Stimulated activated CD8-positive, alpha-beta memory T cell treated with anti-CD3 and anti-CD28 coated beads, Interleukin-4, amount 100 ng/mL, for 4 hours (primary cell): ENCODE data around the gene EBNA1BP2.
A peak's percentile ranks its signal among the peaks of the same experiment; 100 is the strongest.
"Not testable (repeated sequence)": the region's sequence is repeated elsewhere in the genome, so short reads cannot be mapped to it uniquely, and the experiment has no call there.

Source experiments
- DNase-seq, 2 donors: peaks; one replicate each; pipeline ENCODE4 v3.0.0-alpha.2; 2020; ENCODE audit warnings: low read depth in 2 of 2, low spot score in 1 of 2

The EBNA1BP2 gene

DNA sequence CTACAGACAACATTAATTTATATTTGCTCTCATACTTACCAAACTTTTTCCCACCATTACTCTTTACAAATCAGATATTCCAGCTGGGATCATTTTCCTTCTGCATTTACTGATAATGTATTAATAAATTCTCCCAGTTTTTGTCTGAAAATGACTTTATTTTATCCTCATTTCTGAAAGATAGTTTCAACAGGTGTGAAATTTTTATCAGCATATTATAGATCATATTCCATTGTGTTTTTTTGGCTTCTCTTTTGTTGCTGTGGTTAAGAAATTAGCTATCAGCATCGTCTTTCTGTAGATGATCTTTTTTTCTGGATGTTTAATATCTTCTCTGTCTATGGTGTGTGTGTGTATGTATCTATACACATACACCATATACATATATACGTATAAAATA, 2.8 kb upstream of the EBNA1BP2 start:
- no peak for DNase-seq

DNA sequence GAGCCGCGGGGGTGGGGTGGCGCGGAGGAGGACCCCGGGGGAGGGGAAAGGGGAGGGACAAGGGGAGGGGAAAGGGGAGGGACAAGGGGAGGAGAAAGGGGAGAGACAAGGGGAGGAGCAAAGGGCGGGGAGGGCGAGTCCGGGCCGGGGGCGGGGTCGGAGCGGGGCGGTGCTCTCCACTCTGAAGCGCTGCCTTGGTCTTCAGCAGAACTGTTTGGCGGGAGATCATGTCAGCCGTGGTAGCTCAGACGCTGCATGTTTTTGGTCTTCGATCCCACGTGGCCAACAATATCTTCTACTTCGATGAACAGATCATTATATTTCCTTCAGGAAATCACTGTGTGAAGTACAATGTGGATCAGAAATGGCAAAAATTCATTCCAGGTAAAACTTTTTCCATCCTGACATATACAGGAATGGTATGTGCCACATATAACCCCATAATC, 460 bp upstream of the EBNA1BP2 start:
- DNase-seq, result peak; percentile 72 to 73

- DNase-seq, result no peak
Observed at GRCh38 chr1:43171312-43171875, 696 bp downstream of the EBNA1BP2 start.

DNA sequence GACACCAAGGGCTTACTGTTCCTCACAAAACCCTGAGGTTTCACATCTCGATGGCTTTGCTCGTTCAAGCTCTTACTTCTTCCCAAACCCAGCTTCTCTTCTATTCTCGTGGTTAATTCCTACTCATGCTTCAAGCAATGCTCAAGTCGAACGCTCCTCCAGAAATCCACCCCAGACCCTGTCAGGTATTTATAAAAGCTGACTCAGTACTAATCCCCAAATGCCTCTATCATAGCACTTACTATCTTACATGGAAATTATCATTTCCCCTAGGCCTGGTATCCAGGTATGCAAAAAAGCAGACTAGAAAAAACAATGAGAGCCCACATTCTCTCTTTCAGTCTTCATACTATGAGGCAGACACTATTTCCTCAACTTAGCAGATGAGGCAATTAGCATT, 6.3 kb downstream of the EBNA1BP2 start:
- DNase-seq, result no peak

GRCh38 chr1:43165162-43165561, 6.9 kb downstream of the EBNA1BP2 start:
- no peak for DNase-seq

GRCh38 chr1:43156026-43156425, 16.1 kb downstream of the EBNA1BP2 start:
- no peak for DNase-seq

DNA sequence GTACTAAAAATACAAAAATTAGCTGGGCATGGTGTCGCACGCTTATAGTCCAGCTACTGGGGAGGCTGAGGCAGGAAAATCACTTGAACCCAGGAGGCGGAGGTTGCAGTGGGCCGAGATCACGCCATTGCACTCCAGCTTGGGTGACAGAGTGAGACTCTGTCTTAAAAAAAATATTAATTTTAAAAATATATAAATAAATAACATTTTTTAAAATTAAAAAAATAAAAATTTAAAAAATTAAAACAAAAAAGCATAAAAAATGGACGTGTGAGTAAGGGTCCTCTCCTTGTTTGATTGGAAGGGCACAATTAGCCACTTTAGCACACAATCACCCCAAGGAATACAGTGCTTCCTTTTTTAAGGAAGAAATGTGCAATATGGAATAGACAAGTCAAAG, 18.6 kb downstream of the EBNA1BP2 start:
- DNase-seq, result no peak

GRCh38 chr1:43152866-43153265, 19.2 kb downstream of the EBNA1BP2 start:
- DNase-seq, result no peak

- no peak for DNase-seq
Observed at GRCh38 chr1:43149889-43150288, 22.2 kb downstream of the EBNA1BP2 start.

DNA sequence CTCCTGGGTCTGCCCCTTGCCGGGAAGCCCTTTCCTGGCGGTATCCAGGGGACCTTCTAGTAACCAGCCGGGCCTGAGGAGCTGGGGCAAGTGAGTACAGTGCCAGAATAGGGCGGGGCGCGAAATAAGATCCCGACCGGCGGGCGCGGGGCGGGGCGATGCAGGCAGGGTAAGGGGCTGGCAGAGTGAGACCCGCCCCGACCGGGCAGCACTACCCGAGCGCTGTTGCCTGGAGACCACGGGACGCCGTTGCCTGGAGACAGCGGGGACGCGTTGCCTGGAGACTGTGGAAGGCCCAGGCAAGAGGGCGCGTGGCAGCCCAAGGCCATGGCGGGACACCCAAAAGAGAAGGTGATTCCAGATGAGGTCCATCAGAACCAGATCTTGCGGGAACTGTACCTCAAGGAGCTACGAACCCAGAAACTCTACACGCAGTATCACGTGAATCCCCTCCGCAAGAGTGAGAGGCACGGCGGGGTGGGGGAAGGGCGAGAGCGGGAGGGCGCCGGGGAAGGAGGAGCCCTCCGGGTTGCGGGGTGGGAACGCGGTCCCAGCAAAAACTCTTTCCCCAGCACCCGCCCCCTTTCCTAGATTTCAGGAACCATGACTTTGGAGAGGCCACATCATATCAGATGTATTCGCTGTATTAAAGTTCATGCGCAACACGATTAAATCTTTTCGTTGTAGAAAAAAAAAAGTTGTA, 24.3 kb downstream of the EBNA1BP2 start:
- DNase-seq, result no peak

DNA sequence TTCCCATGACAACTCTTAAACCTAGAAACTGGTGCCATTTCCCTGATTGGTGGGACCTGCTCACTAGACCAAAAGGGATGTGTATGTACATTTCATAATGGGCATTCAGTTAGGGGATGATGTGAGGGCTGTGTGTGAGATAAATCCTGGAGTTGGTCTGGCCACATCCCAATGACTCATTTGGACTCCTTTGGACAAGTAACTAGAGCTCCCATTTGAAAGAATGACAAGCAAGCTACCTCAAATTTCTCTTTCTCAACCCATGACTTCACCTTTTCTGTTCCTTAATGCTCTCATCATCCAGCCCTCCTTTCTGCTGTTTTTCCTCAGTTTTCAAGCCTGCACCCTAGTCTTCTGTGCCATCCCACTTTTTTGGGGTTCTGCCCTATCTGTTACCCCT, 27.9 kb downstream of the EBNA1BP2 start:
- DNase-seq, result no peak

DNA sequence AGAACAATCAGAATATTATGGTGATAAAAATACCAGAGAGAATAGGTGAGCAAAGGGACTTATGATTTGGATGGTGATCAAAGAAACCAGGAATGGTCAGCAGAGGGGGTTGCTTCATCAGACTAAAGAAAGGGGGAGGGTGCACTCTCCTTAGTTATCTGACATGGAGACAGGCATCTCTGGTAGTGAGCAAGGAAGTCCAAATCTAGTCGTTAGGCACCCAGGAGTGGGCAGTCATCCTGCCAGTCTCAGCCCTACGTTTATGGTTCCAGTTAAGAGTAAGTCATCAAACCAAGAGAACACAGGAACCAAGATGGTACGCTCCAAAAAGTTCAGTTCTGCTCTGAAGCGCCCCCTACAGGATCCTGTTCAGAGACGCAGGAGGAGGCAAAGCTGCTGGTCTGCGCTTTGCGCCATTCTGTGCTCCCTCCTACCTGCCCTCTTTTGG, 28.6 kb downstream of the EBNA1BP2 start:
- DNase-seq, result no peak

GRCh38 chr1:43140583-43140982, 31.5 kb downstream of the EBNA1BP2 start:
- no peak for DNase-seq

DNA sequence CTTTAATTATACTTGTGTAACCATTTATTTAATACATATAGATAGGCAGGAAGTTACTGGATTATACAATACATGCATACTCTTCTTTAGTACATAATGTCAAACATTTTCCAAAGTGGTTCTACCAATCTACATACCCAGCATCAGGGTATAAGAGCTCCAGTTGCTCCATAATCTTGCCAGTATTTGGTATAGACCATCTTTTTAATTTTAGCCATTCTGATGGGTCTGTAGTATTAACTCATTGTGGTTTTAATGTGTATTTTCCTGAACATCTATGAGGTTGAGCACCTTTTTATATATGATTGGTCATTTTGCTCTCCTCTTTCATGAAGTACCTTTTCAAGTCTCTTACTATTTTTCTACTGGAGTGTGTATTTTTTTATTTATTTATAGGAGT, 32.1 kb downstream of the EBNA1BP2 start:
- DNase-seq, result no peak

- not testable (repeated sequence) for DNase-seq
Observed at GRCh38 chr1:43139295-43139694, 32.8 kb downstream of the EBNA1BP2 start.

- DNase-seq, result no peak
Observed at GRCh38 chr1:43137445-43138052, 34.5 kb downstream of the EBNA1BP2 start.

DNA sequence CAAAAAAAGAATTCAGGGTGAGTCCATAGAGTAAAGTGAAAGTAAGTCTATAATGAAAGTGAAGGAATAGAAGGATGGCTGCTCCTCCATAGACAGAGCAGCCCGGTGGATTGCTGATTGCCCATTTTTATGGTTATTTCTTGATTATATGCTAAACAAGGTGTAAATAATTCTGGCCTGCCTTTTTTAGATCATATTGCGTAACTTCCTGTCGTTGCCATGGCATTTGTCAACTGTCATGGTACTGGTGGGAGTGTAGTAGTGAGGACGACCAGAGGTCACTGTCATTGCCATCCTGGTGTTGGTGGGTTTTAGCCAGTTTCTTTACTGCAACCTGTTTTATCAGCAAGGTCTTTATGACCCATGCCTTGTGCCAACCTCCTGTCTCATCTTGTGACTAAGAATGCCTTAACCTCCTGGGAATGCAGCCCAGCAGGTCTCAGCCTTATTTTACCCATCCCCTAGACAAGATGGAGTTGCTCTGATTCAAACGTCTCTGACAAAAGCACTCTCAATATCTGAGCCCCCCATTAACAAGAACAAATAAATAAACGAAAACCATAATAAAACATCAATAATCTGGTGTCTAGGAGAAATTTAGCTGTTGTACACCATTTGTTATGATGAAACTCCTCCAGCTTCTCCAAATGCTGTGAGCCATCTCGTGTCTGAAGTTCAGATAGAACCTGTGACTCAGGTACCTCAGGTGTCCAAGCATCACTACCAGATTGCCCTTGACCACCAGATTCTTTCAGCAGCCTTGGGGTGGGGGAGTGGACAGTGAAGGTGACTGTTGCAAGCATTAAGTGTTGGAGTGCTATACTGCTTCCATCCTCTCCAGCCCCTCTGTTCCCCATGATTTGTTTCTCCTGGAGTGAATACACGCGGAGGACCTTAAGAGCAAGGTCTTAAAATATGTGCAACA, 36.0 kb downstream of the EBNA1BP2 start:
- DNase-seq, result no peak

GRCh38 chr1:43134640-43135039, 37.5 kb downstream of the EBNA1BP2 start:
- no peak for DNase-seq

DNA sequence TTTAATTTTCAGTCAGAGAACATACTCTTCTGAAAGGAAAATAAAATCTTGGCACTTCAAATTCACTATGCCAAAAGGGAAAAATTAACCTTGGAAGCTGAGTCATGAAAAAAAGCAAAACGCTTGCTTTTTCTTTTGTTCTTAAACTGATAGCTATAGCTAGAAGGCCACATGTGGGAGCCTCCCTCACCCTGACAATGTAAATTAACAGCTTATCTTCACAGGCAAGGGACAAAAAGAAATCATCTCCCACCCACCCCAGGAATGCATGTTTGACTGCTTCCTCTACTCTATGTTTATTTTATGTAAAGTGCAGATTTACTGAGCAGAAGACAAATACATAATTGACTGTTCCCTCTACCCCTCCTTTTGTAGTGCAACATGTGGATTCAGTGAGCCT, 38.0 kb downstream of the EBNA1BP2 start:
- no peak for DNase-seq

GRCh38 chr1:43129426-43129825, 42.7 kb downstream of the EBNA1BP2 start:
- DNase-seq, result no peak

GRCh38 chr1:43128816-43129215, 43.3 kb downstream of the EBNA1BP2 start:
- DNase-seq, result no peak
